Suprapubic skin (tissue), 4 donors: ENCODE measurements around the gene KRT78.

Experiments used
- EP300 ChIP-seq: sonication (generic); formaldehyde crosslinking; IDR thresholded peaks from one replicate; pipeline ENCODE4 v1.6.1; 2017; ENCODE audit warnings: antibody characterized with exemption
- POLR2A ChIP-seq, 2 donors: fragments of 450-650 bp; IDR thresholded peaks; one replicate each; pipeline ENCODE4 v1.6.1; 2017; ENCODE audit warnings: antibody characterized with exemption in 2 of 2, mild to moderate bottlenecking in 2 of 2, moderate library complexity in 2 of 2
- POLR2AphosphoS5 ChIP-seq, 3 donors: sonication (generic); formaldehyde crosslinking; IDR thresholded peaks; one replicate each; pipeline ENCODE4 v1.6.1; 2017; ENCODE audit warnings: antibody characterized with exemption in 3 of 3
- TF ChIP-seq, protein P1 (sequence below), 2 donors: fragments of 200-600 bp in 1 of 2; fragments of 450-650 bp in 1 of 2; sonication (generic) in 1 of 2; IDR thresholded peaks; one replicate each; pipeline ENCODE4 v1.5.1; 2016 to 2019; ENCODE audit warnings: antibody characterized with exemption in 2 of 2, mild to moderate bottlenecking in 1 of 2, moderate library complexity in 1 of 2

GRCh38 chr12:52796839-52797528, 51.8 kb downstream of the KRT78 start:
- TF ChIP-seq, protein P1, sequence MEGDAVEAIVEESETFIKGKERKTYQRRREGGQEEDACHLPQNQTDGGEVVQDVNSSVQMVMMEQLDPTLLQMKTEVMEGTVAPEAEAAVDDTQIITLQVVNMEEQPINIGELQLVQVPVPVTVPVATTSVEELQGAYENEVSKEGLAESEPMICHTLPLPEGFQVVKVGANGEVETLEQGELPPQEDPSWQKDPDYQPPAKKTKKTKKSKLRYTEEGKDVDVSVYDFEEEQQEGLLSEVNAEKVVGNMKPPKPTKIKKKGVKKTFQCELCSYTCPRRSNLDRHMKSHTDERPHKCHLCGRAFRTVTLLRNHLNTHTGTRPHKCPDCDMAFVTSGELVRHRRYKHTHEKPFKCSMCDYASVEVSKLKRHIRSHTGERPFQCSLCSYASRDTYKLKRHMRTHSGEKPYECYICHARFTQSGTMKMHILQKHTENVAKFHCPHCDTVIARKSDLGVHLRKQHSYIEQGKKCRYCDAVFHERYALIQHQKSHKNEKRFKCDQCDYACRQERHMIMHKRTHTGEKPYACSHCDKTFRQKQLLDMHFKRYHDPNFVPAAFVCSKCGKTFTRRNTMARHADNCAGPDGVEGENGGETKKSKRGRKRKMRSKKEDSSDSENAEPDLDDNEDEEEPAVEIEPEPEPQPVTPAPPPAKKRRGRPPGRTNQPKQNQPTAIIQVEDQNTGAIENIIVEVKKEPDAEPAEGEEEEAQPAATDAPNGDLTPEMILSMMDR (IDR thresholded peaks at IDR 0.05), result no peak
- no peak for TF ChIP-seq EP300
- no peak for TF ChIP-seq POLR2AphosphoS5 (IDR thresholded peaks at IDR 0.05)
- no peak for TF ChIP-seq POLR2A (IDR thresholded peaks at IDR 0.05)
